Measurements from ENCODE around the gene NDUFAF3.

GRCh38 chr3:49027634-49028033 is 5.7 kb downstream of the NDUFAF3 start:
- TF ChIP-seq, protein P1, sequence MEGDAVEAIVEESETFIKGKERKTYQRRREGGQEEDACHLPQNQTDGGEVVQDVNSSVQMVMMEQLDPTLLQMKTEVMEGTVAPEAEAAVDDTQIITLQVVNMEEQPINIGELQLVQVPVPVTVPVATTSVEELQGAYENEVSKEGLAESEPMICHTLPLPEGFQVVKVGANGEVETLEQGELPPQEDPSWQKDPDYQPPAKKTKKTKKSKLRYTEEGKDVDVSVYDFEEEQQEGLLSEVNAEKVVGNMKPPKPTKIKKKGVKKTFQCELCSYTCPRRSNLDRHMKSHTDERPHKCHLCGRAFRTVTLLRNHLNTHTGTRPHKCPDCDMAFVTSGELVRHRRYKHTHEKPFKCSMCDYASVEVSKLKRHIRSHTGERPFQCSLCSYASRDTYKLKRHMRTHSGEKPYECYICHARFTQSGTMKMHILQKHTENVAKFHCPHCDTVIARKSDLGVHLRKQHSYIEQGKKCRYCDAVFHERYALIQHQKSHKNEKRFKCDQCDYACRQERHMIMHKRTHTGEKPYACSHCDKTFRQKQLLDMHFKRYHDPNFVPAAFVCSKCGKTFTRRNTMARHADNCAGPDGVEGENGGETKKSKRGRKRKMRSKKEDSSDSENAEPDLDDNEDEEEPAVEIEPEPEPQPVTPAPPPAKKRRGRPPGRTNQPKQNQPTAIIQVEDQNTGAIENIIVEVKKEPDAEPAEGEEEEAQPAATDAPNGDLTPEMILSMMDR (IDR thresholded peaks at IDR 0.05) = no peak
- no peak for TF ChIP-seq POLR2A (IDR thresholded peaks at IDR 0.05)
